ENCODE data around the gene CRHR2. TPM values are rescaled to one million over a fixed set of nuclear protein-coding genes. Genes with fewer than 3 reads are reported as not detected.

The CRHR2 gene
- total RNA-seq, 1 donor from 2014 or later, result not detected

DNA sequence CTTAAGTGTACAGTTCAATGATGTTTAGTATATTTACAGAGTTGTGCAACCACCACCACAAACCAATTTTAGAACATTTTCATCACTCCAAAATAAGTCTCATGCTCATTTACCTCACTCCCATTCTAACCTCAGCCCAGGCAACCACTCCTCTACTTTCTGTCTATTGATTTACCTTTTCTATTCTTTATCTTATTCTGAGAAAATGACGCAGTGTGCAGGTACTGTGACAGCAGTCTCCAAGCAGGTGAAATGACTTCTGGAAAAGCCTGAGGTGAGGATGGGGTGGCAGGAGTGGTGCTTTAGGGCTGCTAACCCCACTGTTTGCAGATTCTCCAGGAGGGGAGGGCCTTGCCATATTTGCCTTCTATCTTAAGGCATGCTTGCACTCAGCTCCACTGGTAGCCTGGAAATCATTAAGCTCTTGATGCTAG lies 48.0 kb downstream of the CRHR2 start:
- DNase-seq (ENCODE audit: low spot score) (no peak), ATAC-seq (no peak)

DNA sequence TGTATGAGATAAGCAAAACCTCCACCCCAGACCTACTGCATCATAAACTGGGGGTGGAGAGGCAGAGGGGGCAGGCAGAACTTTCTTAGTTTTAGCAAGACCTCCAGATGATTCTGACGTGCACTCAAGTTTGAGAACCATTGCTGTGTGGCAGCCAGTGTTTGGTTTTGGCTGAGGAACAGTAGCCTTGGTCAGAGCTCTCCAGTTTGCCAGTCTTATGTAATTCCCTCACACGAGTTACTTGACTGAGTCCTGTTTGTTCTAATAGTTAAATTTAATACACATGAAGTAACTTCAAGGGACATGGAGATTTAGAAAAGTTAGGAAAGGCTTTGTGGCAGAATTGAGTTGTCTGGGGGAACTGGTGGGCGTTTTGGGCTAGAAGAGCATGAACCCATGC lies 49.0 kb downstream of the CRHR2 start:
- no peak for DNase-seq (ENCODE audit: low spot score)
- ATAC-seq, result no peak

DNA sequence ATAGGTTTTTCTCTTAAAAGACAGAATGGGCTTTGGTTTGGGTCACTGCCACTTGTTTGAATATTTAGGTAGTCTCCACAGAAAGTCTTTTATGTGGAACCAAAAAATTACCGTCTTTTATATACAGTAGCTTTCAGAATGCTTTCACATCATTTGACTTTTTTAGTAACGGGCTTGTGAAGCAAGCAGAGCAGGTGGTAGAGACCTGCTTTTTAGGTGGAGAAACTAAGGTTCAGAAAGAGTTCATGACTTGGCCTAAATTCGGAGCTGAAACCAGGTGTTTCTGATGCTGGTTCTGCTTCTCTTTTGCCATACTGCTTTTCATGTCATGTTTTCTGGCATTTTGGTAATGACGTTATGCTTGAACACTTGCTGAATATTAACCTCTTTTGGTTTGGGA lies 51.3 kb downstream of the CRHR2 start:
- no peak for ATAC-seq
- DNase-seq (ENCODE audit: low spot score), result no peak

DNA sequence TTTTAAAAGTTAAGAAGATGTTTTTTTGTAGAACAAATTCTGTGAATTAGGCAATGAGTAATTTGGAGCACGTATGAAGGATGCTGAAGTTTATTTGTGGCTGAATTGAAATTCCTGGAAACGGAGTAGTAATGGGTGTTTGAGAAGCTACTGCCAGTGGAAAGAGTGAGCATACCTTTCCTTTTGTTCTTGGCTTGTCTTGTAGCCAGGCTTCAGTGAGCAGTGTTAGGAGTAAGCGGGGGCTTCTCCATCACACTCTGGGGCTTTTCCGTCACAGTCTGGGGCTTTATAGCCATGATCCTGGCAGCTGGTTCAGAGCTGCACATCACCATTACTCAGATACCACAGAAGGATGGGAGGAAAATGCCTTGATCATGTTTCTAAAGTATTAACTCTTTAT lies 55.2 kb downstream of the CRHR2 start:
- ATAC-seq, result no peak
- DNase-seq (ENCODE audit: low spot score), result no peak

DNA sequence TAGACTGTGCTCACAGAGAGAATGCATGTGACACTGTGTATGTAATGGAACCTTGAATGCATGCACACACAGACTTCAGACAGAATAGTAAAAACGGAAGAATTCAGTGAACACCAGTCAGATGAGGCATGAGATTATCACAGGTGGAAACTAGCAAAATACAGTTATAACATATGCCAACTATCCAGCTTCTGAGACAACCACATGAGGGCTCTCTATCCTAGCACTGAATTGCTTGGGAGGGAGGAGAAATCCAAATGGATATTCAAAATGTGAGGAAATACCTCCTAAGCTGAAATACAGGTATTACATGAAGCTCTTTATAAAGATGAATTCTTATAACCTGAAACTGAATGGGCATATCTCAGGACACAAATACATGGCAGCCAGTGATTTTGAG lies 57.0 kb downstream of the CRHR2 start:
- ATAC-seq (peak; percentile 65), DNase-seq (ENCODE audit: low spot score) (no peak)

DNA sequence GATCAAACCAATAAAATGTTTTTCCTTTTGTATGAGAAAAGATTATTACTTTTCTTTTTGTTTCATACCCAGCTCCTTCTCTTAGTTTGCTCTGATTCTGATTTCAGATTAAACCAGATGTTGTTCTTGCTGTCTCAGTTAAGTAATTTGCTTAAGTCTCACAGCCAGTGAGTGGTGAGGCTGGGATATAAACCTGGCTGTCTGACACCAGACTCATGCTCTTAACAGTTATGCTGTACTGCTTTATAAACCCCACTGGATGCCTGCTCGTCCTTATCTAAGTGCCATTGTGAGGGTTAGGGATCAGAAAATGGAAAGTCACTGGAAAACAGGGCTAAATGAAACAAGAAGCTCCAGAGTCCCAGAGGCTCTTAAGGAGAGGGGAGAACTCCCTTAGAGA lies 63.3 kb downstream of the CRHR2 start:
- DNase-seq (ENCODE audit: low spot score), result no peak
- ATAC-seq, result no peak

DNA sequence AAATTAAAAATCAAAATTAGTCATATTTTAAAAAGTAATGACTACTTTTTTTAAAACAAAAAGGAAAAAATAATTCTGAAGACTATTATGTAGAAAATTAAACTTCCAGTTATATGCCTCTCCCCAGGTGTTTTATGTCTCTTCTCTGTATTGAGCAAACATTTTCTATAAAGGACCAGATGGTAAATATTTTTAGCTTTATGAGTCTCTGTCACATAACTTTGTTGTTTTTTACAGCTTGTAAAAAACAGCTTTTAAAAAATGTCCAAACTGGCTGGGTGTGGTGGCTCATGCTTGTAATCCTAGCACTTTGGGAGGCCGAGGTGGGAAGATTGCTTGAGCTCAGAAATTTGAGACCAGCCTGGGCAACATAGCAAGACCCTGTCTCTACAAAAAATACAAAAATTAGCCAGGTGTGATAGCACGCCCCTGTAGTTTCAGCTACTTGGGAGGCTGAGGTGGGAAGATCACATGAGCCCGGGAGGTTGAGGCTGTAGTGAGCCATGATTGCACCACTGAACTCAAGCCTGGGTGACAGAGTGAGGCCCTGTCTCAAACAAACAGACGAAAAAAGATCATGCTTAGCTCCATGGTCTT lies 64.1 kb downstream of the CRHR2 start:
- DNase-seq (ENCODE audit: low spot score), result no peak
- no peak for ATAC-seq

DNA sequence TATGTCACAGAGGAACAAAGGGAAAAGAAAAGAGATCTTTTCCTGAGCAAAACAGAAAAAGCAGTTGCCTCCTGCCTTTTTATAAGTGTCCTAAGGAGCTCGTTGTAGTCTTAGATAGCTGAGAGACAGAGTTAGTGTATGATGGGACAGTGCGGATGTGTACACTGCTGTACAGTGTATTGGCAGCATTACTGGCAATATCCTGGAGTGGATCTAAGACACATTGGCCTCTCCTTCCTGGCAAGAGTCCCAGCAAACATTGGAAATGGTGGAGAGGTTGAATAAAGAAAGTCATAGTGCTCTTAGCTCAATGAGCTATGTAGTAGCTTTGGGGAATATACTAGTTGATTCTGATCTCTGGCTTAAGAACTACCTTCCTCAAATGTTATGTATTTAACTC lies 64.9 kb downstream of the CRHR2 start:
- ATAC-seq (peak; percentile 18), DNase-seq (ENCODE audit: low spot score) (no peak)

DNA sequence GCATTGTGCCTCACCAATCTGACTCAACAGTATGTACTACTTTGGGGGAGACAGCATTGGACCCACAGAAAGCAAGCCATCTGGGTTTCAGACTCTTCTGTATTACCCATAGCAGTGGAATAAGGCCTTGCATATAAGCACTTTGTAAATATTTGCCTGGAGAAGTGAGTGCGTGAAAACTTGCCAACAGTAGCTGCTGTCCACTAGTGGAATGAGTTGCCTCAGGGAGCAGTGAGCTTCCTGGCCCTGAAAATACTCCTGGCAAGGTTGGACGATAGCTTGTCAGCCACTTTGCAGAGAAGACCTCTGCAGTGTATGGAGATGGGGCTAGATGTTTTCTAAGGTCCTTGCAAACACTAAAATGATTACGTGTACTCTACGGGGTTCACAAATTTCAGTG lies 65.9 kb downstream of the CRHR2 start:
- ATAC-seq (no peak), DNase-seq (ENCODE audit: low spot score) (no peak)

DNA sequence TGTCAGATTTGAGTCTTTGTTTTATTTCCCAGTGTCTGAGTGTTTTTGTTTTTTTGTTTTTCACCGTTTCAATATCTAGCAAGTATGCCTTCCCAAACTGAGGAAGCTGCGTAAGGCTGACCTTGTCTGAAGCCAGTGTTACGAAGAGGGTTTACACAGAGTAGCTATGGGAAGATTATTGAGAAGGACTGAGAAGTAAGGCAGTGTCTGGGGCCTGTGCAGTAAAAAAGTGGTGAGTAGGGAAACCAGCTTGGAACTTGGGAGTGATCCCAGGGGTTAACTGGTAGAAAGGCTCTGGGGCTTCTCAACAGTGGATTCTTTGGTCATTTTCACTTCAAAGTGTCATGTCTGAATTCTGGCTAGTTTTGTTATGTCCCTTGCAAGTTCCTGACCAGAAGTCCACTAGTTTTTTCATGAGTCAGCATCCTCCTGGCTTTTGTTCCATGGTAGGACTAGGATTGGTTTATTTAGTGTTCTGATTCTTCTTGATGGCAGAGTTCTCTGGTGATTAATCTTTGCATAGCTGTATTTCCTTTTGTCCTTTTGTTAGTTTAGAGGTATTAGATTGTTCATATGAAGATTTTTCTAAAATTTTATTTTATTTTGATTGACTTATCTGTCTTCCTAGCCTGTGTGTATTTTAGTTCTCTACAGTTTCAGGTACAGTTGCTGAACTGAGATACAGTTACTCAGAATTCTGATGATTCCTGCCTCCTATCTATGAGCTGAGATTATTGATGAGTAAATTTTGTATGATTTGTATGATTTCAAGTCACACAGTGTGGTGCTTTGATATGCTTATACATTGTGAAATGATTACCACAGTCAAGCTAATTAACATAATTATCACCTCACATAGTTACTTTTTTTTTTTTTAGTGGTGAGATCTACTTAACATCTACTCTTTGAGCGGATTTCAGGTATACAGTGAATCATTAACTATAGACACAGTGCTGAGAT lies 68.6 kb downstream of the CRHR2 start:
- DNase-seq (ENCODE audit: low spot score) (no peak), ATAC-seq (peak; percentile 71)

DNA sequence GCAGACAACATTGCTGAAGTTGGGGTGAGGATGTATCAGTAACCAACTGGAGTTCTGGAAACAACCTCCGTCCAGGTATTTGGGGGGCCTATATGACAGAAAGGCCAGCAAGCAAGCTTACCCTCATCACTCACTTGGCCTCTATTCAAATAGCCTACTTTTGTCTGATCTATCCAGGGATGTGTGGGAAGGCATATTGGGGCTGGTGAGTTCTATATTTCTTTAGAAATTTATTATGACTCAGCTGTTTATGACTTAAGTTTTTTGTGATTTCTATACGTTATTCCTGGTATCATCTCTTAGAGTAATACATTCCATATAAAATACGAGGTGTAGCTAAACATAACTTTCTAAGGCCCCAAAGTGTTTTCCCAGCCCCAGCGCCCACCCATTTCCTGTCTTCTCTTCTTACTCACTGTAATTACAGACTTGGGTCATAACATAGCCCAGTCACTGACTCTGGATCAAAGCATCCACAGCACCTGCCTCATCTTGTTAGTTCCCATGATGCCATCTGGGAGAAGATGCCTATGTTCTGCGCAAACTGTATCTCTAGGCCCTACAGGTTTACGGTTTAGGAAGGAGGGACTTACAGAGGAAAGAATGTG lies 69.5 kb downstream of the CRHR2 start:
- DNase-seq (ENCODE audit: low spot score) (no peak), ATAC-seq (no peak)

DNA sequence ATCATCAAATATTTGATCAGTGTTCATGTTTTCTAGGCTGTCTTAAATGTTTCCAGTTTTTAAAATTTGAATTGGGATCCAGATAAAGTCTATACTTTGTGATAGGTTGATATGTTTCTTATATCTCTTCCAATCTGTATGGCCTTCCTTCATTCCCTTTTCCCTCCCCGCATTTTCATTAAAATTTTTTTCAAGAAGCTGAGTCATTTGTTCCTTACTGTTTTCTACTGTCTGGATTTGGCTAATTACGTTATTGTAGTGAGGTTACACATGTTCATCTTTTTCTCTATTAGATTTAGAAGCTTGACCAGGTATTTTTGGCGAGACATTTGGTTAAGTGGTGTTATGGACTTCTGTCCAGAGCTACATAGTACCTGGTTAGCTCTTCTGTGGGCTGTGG lies 76.4 kb downstream of the CRHR2 start:
- no peak for DNase-seq (ENCODE audit: low spot score)
- ATAC-seq, result no peak

DNA sequence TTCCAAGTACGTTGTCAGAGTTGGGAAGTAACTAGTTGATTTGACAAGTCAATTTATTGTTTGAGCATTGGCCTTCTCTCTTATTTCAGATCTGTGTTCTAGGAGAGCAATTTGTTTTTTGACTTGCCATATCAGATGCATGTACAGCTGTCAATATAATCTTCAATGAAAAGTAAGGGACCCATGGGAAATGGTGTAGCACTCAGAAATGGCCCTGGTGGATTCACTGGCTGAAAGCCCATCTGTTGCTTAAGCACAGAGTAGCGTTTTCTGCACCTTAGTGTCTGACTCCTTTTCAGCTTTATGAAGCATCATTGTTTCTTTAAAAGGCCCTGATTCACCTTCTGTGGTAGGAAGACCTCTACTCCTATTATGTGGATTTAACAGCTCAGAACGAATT lies 77.4 kb downstream of the CRHR2 start:
- no peak for ATAC-seq
- DNase-seq (ENCODE audit: low spot score), result no peak

Other genes with a start within 250 kb of the CRHR2 start
- gene NOD1, start 203.7 kb downstream of the CRHR2 start, total RNA-seq, result 1.8 TPM
- 15.5 TPM for gene GGCT, start 177.6 kb downstream of the CRHR2 start, total RNA-seq
- 37.0 TPM for gene GARS1, start 87.6 kb downstream of the CRHR2 start, total RNA-seq
- 21.5 TPM for gene INMT, start 69.7 kb upstream of the CRHR2 start, total RNA-seq
- 2.3 TPM for gene MINDY4, start 89.0 kb upstream of the CRHR2 start, total RNA-seq
- 16.6 TPM for gene AQP1, start 229.4 kb upstream of the CRHR2 start, total RNA-seq